Stimulated activated CD8-positive, alpha-beta memory T cell treated with anti-CD3 and anti-CD28 coated beads, Interleukin-4, amount 100 ng/mL, for 24 hours (primary cell): Measurements from ENCODE around the gene LIMS3.
"Not testable (repeated sequence)": the region's sequence is repeated elsewhere in the genome, so short reads cannot be mapped to it uniquely, and the experiment has no call there.

Source experiments
- DNase-seq: peaks from one replicate; pipeline ENCODE4 v3.0.0-alpha.2; 2020; ENCODE audit warnings: low read depth

The LIMS3 gene

DNA sequence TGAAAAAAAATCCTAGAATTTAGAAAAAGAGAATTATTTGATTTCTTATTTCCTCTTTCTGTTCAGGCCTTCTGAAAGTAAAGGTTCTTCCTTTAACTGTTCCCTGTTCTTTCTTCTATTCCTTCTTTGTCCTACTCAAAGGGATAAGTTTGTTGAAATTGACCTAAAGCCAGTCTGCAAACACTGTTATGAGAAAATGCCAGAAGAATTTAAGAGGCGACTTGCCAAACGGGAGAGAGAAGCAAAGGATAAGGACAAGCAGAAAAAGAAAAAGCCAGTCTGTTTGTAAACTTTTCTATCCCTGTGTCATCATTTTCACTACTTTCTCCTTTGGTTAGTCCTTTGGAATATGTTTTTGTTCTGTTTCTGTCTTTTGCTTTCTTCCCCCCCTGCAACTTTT is 26.0 kb downstream of the LIMS3 start:
- not testable (repeated sequence) for DNase-seq

DNA sequence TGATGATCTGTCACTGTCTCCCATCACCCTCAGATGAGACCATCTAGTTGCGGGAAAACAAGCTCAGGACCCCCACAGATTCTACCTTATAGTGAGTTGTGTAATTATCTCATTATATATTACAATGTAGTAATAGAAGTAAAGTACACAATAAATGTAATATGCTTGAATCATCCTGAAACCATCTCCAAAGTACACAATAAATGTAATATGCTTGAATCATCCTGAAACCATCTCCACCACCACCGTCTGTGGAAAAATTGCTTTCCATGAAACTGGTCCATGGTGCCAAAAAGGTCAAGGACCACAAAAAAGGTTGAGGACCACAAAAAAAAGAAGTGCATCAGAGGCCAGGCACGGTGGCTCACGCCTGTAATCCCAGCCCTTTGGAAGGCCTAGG is 29.3 kb downstream of the LIMS3 start:
- not testable (repeated sequence) for DNase-seq

DNA sequence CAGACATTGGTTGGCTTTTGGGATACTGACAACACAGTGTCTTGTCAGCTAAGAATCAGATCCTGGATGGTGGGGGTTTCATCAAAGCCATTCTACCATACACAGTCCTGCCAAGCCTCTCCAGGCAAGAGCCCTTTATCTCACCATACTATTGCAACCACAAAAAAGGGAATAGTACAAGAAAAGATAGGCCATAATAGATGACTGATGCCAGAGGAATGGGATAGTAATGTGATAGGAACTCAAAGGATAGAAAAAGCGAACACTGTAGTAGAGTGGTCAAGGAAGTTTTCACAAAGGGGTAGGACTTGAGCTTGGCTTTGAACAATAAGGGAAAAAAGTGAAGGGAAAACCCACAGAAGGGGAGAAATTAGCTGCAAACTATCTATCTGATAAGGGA is 30.7 kb downstream of the LIMS3 start:
- DNase-seq: not testable (repeated sequence)

DNA sequence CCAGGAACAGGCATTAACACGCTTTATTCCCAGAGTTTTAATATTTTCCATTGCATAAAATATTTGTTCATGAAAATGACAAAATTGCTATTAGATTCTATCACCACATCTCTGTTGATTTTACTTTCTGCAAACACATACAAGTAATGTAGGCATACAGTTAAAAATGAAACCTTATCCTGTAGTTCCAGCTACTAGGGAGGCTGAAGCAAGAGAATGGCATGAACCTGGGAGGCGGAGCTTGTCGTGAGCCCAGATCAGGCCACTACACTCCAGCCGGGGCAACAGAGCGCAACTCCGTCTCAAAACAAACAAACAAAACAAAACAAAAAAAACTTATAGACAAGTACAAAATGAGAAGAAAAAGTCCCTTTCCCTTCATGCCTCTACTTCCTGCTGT is 38.0 kb downstream of the LIMS3 start:
- DNase-seq: not testable (repeated sequence)

DNA sequence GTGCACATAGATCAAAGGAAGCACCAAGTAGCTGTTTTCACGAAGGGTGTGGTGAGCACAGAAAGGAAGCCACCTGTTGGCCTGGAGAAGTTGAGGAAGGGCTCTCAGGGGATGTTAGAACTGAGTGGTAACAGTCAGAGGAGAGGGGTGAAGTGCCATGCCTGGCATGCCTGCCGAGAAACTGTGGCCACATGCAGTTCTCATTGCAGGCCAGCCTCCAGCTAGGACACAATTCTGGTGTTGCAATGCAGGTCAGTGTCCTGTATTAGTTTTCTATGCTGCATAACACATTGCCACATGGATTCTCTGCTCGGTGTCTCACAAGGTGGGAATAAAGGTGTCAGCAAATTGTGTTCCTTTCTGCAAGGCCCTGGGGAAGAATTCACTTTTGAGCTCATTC is 46.9 kb downstream of the LIMS3 start:
- DNase-seq: not testable (repeated sequence)

DNA sequence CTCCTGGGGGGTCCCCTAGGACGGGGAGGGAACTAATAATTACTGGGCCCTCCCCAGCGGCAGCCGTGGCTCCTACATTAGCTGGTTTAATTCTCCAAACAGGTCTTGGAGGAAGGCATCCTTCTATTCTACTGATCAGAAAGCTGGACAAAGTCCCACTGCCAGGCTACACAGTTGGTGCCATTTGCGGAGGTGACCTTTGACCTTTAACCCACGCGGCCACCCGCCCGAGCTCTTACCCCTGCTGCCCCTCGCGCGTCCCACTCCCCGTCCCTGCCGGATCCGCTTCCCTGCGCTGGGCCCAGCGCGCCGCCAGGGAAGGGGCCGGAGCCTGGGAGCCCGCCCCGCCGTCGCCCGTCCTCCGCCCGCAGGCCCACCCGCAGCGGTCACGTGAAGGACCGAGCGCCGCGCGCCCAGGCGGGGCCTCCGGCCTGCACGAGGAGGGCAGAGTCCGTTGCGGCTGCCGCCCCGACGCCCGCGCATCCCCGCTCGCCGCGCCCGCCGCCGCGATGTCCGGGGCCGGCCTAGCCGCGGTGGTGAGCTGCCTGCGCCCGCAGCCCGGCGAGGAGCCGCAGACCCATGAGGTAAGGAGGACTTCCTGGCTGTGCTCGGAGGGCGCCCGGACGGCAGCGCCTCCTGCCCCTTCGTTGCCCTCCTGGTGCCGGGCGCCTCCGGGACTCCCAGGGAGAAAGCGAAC is 48.9 kb downstream of the LIMS3 start:
- not testable (repeated sequence) for DNase-seq

DNA sequence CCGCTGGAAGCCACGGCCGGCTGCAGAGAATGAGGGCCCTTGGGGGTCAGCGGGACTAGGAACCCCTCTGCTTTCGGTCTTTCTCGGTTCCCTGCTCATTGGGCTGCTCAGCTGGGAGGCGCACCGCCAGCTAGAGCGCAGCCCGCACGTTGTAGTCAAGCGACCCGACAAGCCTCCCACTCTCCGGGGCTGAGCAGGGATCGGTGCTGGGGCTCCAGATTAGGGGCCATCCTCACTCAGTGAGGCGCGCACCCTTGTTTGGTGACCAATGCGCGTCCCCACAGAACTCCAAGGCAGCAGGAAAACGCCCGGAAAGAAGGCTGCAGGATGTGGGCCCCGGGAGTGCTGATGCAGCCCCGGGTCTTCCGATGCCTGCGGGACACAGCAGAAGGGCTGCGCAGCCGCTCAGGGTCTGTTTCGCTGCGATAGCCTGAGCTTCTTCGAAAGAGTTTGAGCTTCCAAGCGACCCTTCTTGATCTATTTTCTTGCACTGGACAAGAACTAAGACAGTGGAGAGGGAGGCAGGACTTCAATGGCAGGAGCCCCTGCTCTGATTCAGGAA is 49.6 kb downstream of the LIMS3 start:
- not testable (repeated sequence) for DNase-seq

DNA sequence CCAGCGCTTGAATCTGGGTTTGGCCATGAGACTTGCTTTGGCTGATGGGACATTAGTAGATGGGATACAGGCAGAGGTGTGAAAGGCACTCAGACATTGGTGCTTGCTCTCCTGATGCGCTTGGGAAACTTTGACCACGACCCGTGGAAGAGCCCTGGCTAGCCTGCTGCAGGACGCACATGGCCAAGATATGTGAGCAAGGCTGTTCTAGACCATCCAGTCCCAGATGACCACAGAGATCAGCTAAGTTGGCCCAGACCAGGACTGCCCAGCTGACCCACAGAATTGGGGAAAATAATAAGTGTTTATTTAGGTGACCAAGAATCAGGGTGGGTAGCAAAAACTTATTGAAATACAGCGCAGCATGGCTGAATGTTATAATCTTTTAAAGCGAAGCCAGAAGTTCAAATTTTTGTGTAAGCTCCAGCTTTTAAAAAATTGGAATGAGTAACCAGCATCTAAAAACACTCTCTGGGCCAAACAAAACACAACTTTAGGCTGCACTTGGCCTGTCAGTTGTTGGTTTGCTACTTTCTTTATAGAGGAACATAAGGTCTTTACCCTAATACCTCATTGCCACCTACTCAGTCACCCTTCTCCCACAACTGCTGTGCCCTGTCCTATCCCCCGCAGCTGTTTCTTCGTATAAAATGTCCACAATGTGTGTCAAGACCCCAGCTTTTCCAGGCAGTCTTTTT is 51.8 kb downstream of the LIMS3 start:
- not testable (repeated sequence) for DNase-seq

DNA sequence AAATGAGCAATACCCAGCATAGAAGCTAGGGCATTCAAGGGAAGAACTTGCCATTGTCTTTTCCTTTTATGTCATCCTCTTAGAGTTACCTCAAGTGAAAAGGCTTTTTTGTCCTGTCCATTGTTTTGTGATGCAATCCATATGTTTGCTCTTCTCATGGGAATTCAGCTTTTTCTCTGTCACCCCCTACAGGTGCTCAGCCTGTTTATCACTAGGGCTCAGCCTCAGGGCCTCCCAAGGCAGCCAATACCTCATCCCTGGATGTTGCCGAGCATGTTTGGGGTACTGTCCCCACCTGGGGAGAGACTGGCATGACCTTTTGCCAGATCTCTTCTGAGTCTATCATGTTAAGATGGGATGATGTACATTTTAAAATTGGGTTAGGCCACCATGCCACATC is 65.5 kb downstream of the LIMS3 start:
- DNase-seq: not testable (repeated sequence)

DNA sequence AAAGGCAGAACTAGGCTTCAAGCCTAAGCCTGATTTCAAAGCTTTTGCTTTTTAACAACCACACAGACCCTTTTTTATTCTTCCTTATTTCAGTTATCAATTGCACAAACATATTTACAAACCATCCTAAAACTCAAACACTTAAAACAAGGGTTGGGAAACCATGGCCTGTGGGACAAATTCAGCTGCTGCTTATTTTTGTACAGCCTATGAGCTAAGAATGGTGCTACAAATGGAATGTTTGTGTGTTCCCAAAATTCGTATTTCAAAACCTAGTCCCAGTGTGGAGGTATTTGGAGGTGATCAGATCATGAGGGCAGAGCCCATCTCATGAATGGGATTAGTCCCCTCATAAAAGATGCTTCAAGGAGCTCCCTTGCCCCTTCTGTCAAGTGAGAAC is 67.0 kb downstream of the LIMS3 start:
- not testable (repeated sequence) for DNase-seq

DNA sequence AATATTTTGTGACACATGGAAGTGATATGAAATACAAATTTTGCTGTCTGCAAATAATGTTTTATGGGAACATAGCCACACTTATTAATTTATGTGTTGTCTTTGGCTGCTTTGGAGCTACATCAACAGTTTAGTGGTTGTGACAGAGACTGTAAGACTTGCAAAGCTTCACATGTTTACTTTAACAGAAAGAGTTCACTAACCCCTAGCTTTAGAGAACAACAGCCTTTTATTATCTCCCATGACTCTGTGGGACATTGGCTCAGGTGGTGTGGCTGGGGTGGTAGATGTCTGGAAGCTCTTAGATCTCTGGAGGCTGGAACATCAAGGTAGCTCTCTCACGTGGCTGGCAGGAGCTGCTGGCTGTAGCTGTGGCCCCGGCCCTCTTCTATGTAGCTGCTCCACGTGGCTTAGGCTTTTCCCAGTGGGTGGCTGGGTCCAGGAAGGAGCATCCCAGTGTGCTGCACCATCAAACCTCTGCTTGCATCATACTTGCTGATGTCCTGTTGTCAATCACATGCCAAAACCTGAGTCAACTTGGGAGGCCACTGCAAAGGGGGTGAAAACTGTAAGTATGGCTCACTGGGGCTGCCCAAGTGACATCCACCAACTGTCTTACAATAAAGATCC is 67.7 kb downstream of the LIMS3 start:
- DNase-seq: not testable (repeated sequence)

DNA sequence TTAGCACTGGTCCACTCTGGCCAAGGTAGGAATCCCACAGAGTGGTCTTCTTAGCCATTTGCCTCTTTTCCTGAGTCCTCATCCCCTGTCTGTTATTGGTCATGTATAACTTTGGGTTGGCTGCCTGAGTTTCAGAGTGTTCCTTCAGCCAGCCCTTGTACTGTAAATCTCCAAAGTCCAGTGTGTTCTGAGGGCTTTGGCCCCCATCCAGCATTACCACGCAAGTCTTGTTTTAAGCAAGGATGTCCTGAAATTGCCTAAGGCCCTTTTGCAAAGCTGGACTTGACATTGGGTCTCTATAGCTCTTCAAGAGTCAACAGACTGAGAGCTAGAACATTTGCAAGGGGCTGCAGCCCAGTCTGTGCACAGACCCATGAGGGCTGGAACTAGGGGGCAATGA is 68.4 kb downstream of the LIMS3 start:
- not testable (repeated sequence) for DNase-seq

DNA sequence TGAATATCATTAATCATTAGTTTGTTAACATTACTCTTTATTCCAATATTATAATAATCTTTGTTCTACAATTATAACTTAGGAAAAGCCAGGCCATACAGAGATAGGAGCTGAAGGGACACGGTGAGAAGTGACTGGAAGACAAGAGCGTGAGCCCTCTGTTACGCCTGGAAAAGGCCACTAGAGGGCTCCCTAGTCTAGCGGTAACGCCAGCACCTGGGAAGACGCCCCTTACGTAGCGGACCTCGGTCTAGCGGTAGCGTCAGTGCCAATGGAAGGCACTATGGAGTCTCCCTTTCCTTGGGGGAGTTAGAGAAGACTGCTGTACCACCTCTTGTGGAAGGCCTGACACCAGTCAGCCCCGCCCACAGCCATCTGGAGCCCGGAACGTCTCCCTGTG is 71.4 kb downstream of the LIMS3 start:
- not testable (repeated sequence) for DNase-seq

DNA sequence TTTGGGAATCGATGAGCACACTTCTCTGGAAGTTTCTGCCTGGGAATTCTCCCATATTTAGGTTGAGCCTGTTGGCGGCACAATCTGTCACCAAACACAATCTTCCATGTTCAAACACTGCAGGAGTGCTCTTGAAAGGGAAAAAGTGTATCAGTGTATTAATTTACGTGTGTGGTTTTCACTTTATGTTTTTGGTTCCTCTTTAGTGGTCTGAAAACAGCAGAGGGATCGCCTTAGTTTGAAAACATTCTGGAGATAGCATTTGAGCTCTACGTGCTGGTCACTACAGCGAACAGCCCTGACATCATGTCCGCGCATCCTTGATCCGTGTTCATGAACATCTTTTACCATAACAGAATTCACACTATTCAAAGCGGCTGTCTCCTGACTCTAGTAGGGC is 73.2 kb downstream of the LIMS3 start:
- DNase-seq: not testable (repeated sequence)
